8988T (cell line): Measurements from ENCODE around the gene SLC1A7.

Source experiments
- DNase-seq: peaks from one replicate; pipeline ENCODE4 v3.0.0; 2011

Gene SLC1A7

DNA sequence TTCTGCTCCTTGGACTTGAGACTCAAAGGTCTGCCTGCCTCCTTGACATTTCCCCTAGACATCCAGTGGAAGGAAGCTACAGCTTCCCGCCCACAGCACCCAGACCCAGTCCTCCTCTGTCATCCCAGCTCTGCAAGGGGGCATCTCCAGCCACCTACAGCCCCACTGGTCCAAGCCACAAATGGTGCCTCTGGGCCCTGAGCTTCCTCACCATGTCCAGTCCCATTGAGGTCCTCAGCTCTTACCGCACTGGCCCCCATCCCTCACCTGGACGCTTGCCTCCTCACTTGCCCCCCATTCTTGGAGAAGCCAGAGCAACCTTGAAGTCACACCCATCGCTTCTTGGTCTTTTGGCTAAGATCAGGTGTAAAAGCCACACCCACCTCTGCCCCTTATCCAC, 67.2 kb downstream of the SLC1A7 start:
- DNase-seq, result no peak

DNA sequence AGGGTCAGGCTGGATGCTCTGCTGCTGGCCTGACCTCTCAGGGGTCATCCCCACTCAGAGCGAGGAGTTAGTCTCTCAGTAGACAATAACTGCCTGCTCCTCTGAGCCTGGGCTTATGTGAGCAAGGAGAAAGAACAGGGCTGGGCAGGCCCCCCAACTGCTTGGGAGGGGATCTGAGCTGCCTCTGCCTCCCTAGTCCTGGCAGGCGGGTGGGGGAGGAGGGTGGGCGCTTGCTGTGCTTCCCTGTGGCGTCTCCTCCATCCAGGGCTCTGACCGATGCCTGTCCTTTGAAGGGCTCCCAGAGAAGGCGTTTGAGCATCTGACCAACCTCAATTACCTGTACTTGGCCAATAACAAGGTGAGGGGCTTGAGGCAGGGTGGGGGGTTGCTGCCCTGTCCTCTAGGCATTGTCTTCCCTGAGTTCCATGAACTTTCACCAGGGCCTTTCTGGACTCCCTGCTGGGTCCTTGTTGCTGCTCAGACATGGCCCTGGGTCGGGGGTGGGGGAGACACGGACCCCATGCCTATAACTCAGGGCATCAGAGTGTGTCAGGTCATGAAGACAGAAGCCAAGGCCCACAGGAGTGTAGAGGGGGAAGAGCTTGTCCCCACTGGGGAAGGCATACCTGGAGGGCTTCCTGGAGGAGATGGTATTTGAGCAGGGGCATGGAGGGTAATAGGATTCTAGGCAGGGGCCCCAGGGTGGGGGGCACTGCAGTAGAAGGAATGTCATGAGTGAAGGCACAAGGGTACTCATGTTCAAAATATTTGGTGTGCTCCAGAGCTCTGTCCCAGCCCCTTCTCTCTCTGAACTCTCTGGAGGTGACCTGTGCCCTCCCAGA, 67.9 kb downstream of the SLC1A7 start:
- no peak for DNase-seq

GRCh38 chr1:53073868-53074311, 68.5 kb downstream of the SLC1A7 start:
- DNase-seq, result no peak

DNA sequence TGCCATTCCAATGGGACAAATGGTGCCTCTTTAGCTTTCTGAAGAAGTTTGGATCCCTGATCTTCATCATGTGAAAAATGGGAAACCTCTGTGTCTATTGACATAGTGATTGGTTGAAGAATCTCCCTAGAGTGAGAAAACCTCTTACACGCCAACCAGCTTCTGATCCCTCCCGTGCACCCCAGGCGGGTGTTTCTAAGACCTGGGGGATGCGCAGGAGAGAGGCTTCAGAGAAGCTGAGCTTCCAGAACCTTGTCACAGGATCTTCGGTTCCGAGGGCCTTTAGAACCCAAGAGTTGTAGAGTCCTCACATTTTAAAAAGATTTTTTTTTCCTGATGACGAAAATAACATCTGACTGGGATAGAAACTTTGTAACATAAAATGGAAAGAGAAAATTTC, 69.2 kb downstream of the SLC1A7 start:
- DNase-seq, result no peak

GRCh38 chr1:53071915-53072314, 70.5 kb downstream of the SLC1A7 start:
- no peak for DNase-seq

DNA sequence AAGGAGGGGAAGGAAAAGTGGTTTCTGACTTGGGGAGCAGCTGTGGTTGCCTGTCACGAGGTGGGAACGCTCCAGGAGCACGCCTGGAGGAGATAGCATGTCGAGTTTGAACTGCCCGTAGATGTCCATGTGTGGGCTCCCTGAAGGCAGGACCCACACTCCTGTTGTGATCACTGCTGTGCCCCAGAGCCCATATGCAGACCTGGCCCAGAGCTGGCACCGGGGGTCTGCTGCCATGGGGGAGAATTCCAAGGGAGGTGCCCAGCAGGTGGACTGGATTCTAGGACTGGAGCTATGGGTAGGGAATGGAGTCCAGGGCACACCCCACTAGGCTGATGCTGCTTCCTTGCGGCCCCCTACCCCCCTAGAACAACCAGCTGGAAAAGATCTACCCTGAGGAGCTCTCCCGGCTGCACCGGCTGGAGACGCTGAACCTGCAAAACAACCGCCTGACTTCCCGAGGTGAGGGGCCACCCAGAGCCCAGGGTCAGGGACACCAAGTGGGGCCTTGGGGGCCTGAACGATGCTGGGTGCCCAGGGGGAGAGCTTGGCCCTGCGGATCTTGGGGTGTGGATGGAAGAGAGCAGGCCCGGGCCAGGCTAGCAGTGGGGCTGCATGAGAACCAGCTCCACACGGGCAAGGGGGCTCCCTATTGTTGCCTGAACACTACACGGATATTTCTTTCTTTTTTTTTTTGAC, 71.1 kb downstream of the SLC1A7 start:
- DNase-seq, result no peak

GRCh38 chr1:53070621-53071020, 71.8 kb downstream of the SLC1A7 start:
- no peak for DNase-seq

- DNase-seq, result no peak
These were observed 72.6 kb downstream of the SLC1A7 start for GRCh38 chr1:53069663-53070327.

DNA sequence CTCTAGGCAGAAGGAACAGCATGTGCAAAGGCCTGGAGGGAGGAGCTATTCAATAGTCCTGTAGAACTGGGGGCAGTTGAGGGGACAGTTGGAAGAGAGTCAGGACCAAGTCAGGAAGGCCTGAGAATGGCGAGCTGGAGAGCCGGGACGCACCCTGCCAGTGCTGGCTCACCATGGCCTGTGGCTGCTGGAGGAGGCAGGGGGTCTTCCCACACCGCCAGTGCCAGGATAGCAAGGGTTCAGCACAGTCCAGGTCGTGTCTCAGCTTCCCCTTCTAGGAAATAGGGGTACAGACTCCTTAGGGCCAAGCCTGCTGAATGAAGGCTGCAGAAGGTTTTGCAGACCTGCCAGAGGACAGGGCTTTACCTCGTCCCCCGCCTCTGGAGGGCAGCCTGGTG, 73.2 kb downstream of the SLC1A7 start:
- no peak for DNase-seq

- DNase-seq, result no peak
These were observed 73.9 kb downstream of the SLC1A7 start for GRCh38 chr1:53068314-53069099.

DNA sequence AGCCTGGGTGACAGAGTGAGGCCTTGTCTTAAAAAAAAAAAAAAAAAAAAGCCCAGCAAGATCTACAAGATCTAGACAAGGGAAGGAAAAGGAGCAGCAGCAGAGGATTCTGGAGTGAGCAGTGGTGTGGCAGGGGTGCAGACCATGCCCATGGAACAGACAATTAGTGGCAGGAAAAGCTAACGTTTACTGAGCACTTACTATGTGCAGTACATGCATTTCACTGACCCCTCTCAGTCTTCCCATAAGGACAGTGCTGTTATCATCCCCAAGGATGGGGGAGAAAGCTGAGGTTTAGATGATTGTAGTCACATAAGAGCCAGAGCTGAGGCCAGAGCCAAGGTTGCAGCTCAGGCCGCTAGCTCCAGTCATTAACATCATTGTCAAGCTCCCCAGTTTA, 74.6 kb downstream of the SLC1A7 start:
- no peak for DNase-seq

DNA sequence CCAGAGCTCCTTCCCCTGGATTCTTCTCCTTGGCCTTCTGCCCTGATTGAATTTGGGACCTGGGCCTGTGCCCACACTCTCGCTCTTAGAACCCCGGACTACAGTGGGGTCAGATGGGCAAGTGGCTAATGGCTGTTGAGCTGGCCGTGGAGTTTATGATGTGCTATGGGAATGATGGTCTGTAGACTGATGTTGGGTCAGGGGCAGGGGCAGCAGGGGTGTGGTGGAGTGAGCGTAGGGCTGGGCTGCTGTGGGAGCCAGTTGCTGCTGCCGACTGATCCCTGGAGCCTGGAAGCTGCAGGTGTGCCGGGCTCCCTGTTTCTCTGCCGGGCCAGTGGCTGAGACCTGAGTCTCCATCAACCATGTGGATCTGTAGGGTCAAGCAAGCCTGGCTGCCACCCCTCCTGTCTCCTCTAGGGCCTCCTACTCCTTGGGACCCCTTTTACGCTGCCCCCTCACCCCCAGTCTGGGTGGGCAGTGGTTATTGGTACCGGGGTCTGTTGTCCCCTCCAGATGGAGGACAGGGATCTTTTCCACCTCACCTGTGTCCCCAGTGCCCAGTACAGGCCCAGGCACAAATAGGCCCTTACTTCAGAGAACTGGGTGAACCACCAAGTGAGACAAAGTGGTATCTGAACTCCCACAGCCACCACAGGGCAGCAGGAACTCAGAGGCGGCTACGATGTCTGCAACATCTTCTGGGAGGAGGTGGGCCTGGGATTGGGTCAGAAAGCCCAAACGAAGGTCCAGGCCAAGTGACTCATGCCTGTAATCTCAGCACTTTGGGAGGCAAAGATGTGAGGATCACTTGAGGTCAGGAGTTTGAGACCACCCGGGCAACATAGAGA, 75.3 kb downstream of the SLC1A7 start:
- no peak for DNase-seq

DNA sequence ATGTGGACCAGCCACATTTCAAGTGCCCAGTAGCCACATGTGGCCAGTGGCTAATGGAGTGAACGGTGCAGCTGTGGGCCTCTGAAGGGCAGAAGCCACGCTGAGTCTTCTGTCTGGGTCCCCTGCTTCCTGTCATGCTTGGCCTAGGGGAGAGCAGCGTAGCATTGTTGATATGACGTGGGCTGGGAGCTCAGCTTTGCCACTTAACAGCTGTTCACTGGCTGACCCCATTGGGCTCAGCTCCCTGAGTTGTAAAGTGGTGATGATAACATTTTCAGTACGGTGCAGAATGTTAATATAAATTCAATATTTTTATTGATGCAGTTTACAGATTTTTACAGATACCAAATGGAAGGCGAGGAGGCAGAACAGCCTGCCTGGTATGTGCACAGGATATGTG, 76.0 kb downstream of the SLC1A7 start:
- DNase-seq, result no peak

DNA sequence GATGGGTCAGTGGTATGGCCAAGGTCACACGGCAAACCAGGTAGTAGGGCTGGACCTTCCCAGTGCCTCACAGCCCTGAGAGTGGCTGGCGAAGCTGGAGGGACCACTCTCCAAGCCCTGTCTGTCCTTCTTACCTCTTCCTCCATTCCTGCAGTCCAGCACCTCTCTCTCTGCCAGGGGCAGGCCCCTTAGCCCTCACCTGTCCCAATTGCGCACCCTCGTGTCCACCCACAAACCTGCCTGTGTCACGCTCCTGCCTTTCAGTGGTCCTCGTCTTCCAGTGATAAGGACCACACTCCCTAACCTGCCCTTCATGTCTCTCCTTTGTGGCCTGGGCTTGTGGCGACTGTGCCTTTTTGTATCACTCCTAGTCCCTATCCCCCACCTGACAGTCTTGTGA, 77.0 kb downstream of the SLC1A7 start:
- DNase-seq, result no peak

- DNase-seq, result no peak
These were observed 78.5 kb downstream of the SLC1A7 start for GRCh38 chr1:53063744-53064515.

GRCh38 chr1:53062708-53063591, 79.5 kb downstream of the SLC1A7 start:
- DNase-seq, result no peak

DNA sequence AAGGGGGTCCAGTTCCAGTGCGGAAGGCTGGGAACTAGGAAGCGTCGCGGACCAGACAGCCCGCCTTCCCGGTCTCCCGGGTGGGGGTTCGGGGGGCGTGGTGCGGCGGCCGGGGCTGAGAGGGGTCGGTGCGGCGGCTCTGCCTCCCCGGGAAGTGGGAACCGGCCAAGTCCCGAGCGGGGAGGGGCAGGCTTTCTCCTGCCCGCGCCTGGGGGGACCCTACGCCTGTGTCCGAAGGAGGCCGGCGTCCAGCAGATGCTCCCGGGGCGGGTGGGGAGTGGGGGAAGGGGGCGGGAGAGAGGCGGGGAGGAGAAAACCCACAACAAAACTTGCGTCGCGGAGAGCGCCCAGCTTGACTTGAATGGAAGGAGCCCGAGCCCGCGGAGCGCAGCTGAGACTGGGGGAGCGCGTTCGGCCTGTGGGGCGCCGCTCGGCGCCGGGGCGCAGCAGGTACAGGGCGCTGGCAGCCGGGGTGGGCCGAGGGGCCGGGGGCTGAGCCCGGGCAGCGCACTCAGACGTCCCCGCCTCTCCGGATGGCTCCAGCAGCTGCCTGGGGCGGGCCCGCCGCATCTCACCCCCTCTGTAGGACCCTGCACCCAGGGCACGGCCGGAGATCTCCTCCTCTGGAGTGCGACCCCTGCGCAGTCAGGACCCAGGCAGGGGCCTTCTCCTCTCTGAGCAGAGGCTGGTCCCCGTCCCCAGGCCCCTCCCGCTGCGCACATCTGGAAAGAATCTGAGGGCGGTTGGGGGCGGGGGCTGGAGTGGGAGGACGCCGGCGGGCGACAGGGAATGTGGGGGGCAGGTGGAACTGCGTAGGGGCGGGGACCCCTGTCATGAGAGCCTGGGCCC, 80.4 kb downstream of the SLC1A7 start, which contains the start of gene PODN:
TSS of gene PODN (plus strand) at position 355 of the 849 bp plus-strand sequence. CDS start 7,643 bp downstream, outside the sequence.
- DNase-seq, result no peak

DNA sequence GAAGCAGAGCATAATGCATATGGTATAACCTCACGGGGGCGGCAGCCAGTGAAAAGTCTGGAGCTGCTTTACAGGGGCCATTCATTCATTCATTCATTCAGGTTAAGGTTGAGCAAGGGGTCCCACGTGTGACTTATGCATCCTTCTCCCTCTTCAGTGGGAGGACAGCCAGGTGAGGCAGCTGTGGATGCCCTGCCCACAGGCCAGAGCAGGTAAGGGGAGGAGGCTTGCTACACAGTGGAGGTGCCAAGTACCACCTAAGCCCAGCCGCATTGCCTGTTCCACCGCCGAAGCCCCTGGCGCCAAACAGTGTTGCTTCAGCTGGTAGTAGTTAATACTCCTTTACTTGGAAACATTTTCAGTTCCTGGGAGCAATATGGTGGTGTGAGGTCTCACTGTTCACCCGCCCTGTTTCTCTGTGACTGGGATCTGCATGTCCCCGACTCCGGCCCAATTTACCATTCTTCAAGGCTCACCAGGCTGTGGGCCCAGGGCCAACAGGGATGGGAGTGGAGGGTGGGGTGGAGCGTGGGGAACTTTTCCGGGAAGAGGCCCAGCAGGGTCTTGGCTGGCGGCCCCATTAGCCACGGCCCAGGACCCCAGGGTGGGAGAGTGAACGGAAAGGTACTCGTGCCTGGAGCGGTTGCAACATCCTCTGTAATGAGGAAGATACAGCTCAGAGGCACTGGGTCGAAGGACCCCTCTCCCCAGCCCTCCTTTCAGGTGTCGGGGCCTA, 81.1 kb downstream of the SLC1A7 start:
- no peak for DNase-seq
